Upper lobe of left lung (tissue), 6 donors: ENCODE data around the gene EYS. TPM values are rescaled to one million over a fixed set of nuclear protein-coding genes. Genes with fewer than 3 reads are reported as not detected.

ENCODE experiments used
- ATAC-seq, 2 donors: fragments of 200-7000 bp; cut with Tn5 transposase; one replicate each; pipeline ENCODE4 v1.9.1; 2022; ENCODE audit warnings: mild to moderate bottlenecking in 2 of 2, moderate library complexity in 2 of 2; ENCODE audit not compliant: low FRiP score in 2 of 2
- DNase-seq, 2 donors: peaks; one replicate each; pipeline ENCODE4 v3.0.0-alpha.2; 2019 to 2020
- H3K27ac ChIP-seq, 4 donors: fragments of 200-600 bp; sonication (generic); one replicate each; pipeline ENCODE4 v1.5.1; 2016 to 2019
- H3K27me3 ChIP-seq, 4 donors: fragments of 200-600 bp; sonication (generic); one replicate each; pipeline ENCODE4 v1.5.1; 2017 to 2019
- H3K36me3 ChIP-seq, 4 donors: fragments of 200-600 bp; sonication (generic); one replicate each; pipeline ENCODE4 v1.5.1; 2016 to 2019
- H3K4me1 ChIP-seq, 4 donors: fragments of 200-600 bp; sonication (generic); one replicate each; pipeline ENCODE4 v1.5.1; 2018 to 2019
- H3K4me3 ChIP-seq, 4 donors: fragments of 200-600 bp; sonication (generic); one replicate each; pipeline ENCODE4 v1.5.1; 2017 to 2019; ENCODE audit warnings: mild to moderate bottlenecking in 2 of 4, moderate library complexity in 1 of 4
- H3K9me3 ChIP-seq, 4 donors: fragments of 200-600 bp; sonication (generic); one replicate each; pipeline ENCODE4 v1.5.1; 2018 to 2019
- EP300 ChIP-seq, 4 donors: sonication (generic); formaldehyde crosslinking; IDR thresholded peaks; one replicate each; pipeline ENCODE4 v1.5.1; 2017; ENCODE audit warnings: antibody characterized with exemption in 4 of 4, control low read depth in 2 of 4
- POLR2A ChIP-seq, 4 donors: fragments of 450-650 bp; IDR thresholded peaks; one replicate each; pipeline ENCODE4 v1.5.1; 2016 to 2017; ENCODE audit warnings: antibody characterized with exemption in 4 of 4, mild to moderate bottlenecking in 2 of 4
- POLR2AphosphoS5 ChIP-seq, 2 donors: sonication (generic); formaldehyde crosslinking; IDR thresholded peaks; one replicate each; pipeline ENCODE4 v1.5.1; 2017; ENCODE audit warnings: antibody characterized with exemption in 2 of 2
- WGBS, 2 donors: methylation state at CpG; one replicate each; pipeline ENCODE4 v1.1.5; 2017 to 2018; 5-methylcytosine and 5-hydroxymethylcytosine counted together
- total RNA-seq, 6 donors: library from RNA; depleted of rRNA in 4 of 6; stranded (reverse); fragments of >200 nt in 4 of 6; gene quantifications; one replicate each; pipeline versions ENCODE4 v1.1.0 to v1.2.1, GENCODE V29; 2016 to 2021
- TF ChIP-seq, protein P1 (sequence below), 6 experiments: fragments of 450-650 bp in 4 of 6; fragments of 200-600 bp in 2 of 6; sonication (generic) in 2 of 6; IDR thresholded peaks; one replicate each; pipeline ENCODE4 v1.5.1; 2016 to 2019; ENCODE audit warnings: antibody characterized with exemption in 6 of 6
- donor health status: DM: no; HTN: no; CAD: no; lungs with moderate emphysema.
- donor health status: DM: no; HTN: yes; CAD: no; lungs with severe emphysema.

Gene EYS
- total RNA-seq, 6 donors from 2014 or later, result under 0.01 to 0.46 (median 0.28) TPM; not detected in 2

DNA sequence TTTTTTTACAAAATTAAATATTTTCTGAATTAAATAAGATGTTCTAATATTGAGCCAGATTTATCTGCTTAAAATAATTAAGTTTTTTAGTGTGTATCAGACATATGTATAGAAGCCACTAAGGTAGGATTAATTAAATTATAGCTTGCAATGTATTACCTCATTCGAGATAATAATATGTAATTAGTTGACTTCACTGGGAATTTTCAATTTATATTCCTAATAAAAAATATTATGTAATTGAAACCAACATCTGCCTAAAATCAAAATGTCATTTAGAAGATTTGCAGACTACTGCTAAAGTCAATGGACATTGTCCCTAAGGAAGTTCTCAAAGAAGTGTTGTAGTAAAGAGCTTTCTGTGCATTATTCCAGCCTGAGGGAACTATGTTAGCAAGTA lies 254.7 kb downstream of the EYS start:
- H3K27ac ChIP-seq, result no peak overlapping the region
- no peaks in the 10 kb centered on the region for H3K9me3 ChIP-seq
- 81 to 93% methylated on average over 1 of the region's 1 CpG for WGBS, 2 donors
- H3K36me3 ChIP-seq, result no peaks in the 10 kb centered on the region
- no peak for TF ChIP-seq POLR2AphosphoS5 (IDR thresholded peaks at IDR 0.05)
- no peak for TF ChIP-seq POLR2A (IDR thresholded peaks at IDR 0.05)
- TF ChIP-seq, protein P1, sequence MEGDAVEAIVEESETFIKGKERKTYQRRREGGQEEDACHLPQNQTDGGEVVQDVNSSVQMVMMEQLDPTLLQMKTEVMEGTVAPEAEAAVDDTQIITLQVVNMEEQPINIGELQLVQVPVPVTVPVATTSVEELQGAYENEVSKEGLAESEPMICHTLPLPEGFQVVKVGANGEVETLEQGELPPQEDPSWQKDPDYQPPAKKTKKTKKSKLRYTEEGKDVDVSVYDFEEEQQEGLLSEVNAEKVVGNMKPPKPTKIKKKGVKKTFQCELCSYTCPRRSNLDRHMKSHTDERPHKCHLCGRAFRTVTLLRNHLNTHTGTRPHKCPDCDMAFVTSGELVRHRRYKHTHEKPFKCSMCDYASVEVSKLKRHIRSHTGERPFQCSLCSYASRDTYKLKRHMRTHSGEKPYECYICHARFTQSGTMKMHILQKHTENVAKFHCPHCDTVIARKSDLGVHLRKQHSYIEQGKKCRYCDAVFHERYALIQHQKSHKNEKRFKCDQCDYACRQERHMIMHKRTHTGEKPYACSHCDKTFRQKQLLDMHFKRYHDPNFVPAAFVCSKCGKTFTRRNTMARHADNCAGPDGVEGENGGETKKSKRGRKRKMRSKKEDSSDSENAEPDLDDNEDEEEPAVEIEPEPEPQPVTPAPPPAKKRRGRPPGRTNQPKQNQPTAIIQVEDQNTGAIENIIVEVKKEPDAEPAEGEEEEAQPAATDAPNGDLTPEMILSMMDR (IDR thresholded peaks at IDR 0.05), result no peak
- no peak for TF ChIP-seq EP300 (IDR thresholded peaks at IDR 0.05)
- H3K4me3 ChIP-seq, result no peak overlapping the region
- no peaks in the 10 kb centered on the region for H3K4me1 ChIP-seq
- DNase-seq (no peak), ATAC-seq (no peak)
- H3K27me3 ChIP-seq, result no peaks in the 10 kb centered on the region

DNA sequence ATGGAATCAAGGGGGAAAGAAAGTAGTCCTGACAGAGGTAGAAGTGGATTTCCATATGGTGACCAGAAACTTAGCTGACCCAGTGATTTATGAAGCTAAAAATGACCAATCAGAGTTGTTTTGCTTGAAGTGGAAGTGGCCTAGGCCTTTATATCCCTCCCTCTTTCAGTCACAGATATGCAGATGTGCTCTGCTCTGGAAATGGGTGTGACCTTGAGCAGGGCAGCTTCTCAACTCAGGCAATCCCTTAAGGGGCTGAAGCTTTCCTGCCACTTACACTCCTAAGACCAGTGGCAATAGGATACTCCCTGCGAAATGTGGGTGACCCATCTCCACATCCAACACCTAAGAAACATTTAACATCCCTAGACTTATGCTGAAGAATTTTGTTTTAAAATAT lies 256.6 kb downstream of the EYS start:
- 87 to 88% methylated on average over 1 of the region's 1 CpG for WGBS, 2 donors
- no peak for ATAC-seq
- Histone ChIP-seq H3K36me3 (no peaks in the 10 kb centered on the region), H3K4me1 (no peaks in the 10 kb centered on the region), H3K27me3 (no peaks in the 10 kb centered on the region), H3K27ac (no peak overlapping the region), H3K4me3 (no peak overlapping the region), H3K9me3 (no peaks in the 10 kb centered on the region)
- TF ChIP-seq, protein P1 (IDR thresholded peaks at IDR 0.05), result no peak
- TF ChIP-seq POLR2AphosphoS5 (IDR thresholded peaks at IDR 0.05) (no peak), POLR2A (IDR thresholded peaks at IDR 0.05) (no peak), EP300 (IDR thresholded peaks at IDR 0.05) (no peak)
- no peak for DNase-seq

GRCh38 chr6:65449926-65450325 lies 257.1 kb downstream of the EYS start:
- WGBS, 2 donors, result 74 to 89% methylated on average over 1 of the region's 1 CpG
- Histone ChIP-seq H3K4me3 (no peak overlapping the region), H3K9me3 (no peaks in the 10 kb centered on the region), H3K27ac (no peak overlapping the region), H3K36me3 (no peaks in the 10 kb centered on the region), H3K4me1 (no peaks in the 10 kb centered on the region), H3K27me3 (no peaks in the 10 kb centered on the region)
- TF ChIP-seq POLR2A (IDR thresholded peaks at IDR 0.05), result no peak
- TF ChIP-seq, protein P1 (IDR thresholded peaks at IDR 0.05), result no peak
- TF ChIP-seq EP300 (IDR thresholded peaks at IDR 0.05), result no peak
- no peak for TF ChIP-seq POLR2AphosphoS5 (IDR thresholded peaks at IDR 0.05)
- no peak for DNase-seq
- ATAC-seq, result no peak

DNA sequence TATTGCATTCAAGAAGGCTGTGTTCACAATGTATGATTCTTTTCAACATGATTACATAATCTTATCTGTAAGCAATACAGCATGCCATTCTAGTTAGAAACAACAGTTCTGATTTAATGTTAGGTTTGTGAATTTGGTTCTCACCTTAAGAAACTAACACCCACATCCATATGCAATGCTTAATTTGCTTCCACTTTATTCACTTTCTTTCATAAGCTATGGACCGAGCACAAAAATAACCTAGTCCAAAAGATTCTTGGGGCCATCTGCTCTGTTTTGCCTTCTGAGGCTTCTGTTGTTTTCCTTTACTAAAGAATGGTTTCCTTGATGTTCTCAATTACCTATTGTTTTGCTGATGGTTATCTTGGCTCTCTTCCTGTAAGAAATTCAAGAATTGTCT lies 258.2 kb downstream of the EYS start:
- TF ChIP-seq POLR2AphosphoS5 (IDR thresholded peaks at IDR 0.05), result no peak
- no peak for TF ChIP-seq EP300 (IDR thresholded peaks at IDR 0.05)
- TF ChIP-seq, protein P1 (IDR thresholded peaks at IDR 0.05), result no peak
- no peak for TF ChIP-seq POLR2A (IDR thresholded peaks at IDR 0.05)
- 63 to 64% methylated on average over 1 of the region's 1 CpG for WGBS, 2 donors
- Histone ChIP-seq H3K27ac (no peak overlapping the region), H3K27me3 (no peaks in the 10 kb centered on the region), H3K36me3 (no peaks in the 10 kb centered on the region), H3K4me3 (no peak overlapping the region), H3K4me1 (no peaks in the 10 kb centered on the region), H3K9me3 (no peaks in the 10 kb centered on the region)
- no peak for DNase-seq
- ATAC-seq, result no peak

- 68 to 72% methylated on average over 1 of the region's 1 CpG for WGBS, 2 donors
Measured at GRCh38 chr6:65436281-65436680, 270.7 kb downstream of the EYS start.

More at GRCh38 chr6:65436281-65436680, 270.7 kb downstream of the EYS start:
- no peaks in the 10 kb centered on the region for H3K9me3 ChIP-seq
- H3K4me3 ChIP-seq, result no peak overlapping the region
- H3K27me3 ChIP-seq, result no peaks in the 10 kb centered on the region
- no peaks in the 10 kb centered on the region for H3K4me1 ChIP-seq
- TF ChIP-seq POLR2A (IDR thresholded peaks at IDR 0.05) (no peak), EP300 (IDR thresholded peaks at IDR 0.05) (no peak), POLR2AphosphoS5 (IDR thresholded peaks at IDR 0.05) (no peak)
- no peak overlapping the region for H3K27ac ChIP-seq
- ATAC-seq (no peak), DNase-seq (no peak)
- no peaks in the 10 kb centered on the region for H3K36me3 ChIP-seq
